Lower lobe of right lung (tissue), 2 donors: ENCODE results near the gene PLEKHG7. TPM values are rescaled to one million over a fixed set of nuclear protein-coding genes. Genes with fewer than 3 reads are reported as not detected.
A peak's percentile ranks its signal among the peaks of the same experiment; 100 is the strongest.

Experiments used
- ATAC-seq, 2 donors: fragments of 200-7000 bp; cut with Tn5 transposase; one replicate each; pipeline ENCODE4 v1.9.1; 2020 to 2022; ENCODE audit warnings: mild to moderate bottlenecking in 2 of 2, moderate library complexity in 2 of 2
- DNase-seq: peaks from one replicate; pipeline ENCODE4 v3.0.0-alpha.2; 2020
- H3K27ac ChIP-seq: fragments of 200-600 bp; one replicate; pipeline ENCODE4 v1.8.0; 2022
- H3K27me3 ChIP-seq: fragments of 200-600 bp; one replicate; pipeline ENCODE4 v1.8.0; 2022; ENCODE audit warnings: low read depth
- H3K36me3 ChIP-seq: fragments of 200-600 bp; one replicate; pipeline ENCODE4 v1.8.0; 2022; ENCODE audit warnings: mild to moderate bottlenecking
- H3K4me1 ChIP-seq: fragments of 200-600 bp; one replicate; pipeline ENCODE4 v1.8.0; 2022
- H3K4me3 ChIP-seq: fragments of 200-600 bp; one replicate; pipeline ENCODE4 v1.8.0; 2022; ENCODE audit warnings: mild to moderate bottlenecking
- H3K9me3 ChIP-seq: fragments of 200-600 bp; one replicate; pipeline ENCODE4 v1.8.0; 2022
- CTCF ChIP-seq: fragments of 200-600 bp; IDR thresholded peaks from one replicate; pipeline ENCODE4 v1.8.0; 2022; ENCODE audit warnings: antibody characterized with exemption, mild to moderate bottlenecking
- intact Hi-C: fragments of 100-400 bp; cut with DNase I; formaldehyde crosslinking; loops from one replicate; pipeline ENCODE4 v1.11.0; 2022
- total RNA-seq: library from RNA; stranded (reverse); fragmentation: NEBNext Ultra II Directional; extraction: Animal tissue kit (Norgen Biotek cat#: 25700); gene quantifications from one replicate; pipeline ENCODE4 v1.2.1, GENCODE V29; 2021
- donor health status: DM: no; HTN: yes; CAD: no; lungs with severe emphysema.

PLEKHG7 gene
- total RNA-seq, 1 donor from 2014 or later = 1.6 TPM

GRCh38 chr12:92771001-92771400, 68.2 kb downstream of the PLEKHG7 start:
- no peak for TF ChIP-seq CTCF
- peaks cover 7% of the 10 kb centered on the region for H3K36me3 ChIP-seq
- intact Hi-C loops = no loop called here
- peaks cover 24% of the 10 kb centered on the region for H3K4me1 ChIP-seq
- DNase-seq (no peak), ATAC-seq (peak in 1 of 2 donors; percentile 37)
- no peak overlapping the region for H3K27ac ChIP-seq
- H3K4me3 ChIP-seq = no peak overlapping the region
- H3K27me3 ChIP-seq = no peaks in the 10 kb centered on the region
- no peaks in the 10 kb centered on the region for H3K9me3 ChIP-seq

- no peaks in the 10 kb centered on the region for H3K27me3 ChIP-seq
- peaks cover 32% of the 10 kb centered on the region for H3K4me1 ChIP-seq
- no peaks in the 10 kb centered on the region for H3K9me3 ChIP-seq
- peaks cover 41% of the 10 kb centered on the region for H3K36me3 ChIP-seq
- intact Hi-C loops = no loop called here
- ATAC-seq (no peak), DNase-seq (no peak)
- no peak overlapping the region for H3K4me3 ChIP-seq
- no peak for TF ChIP-seq CTCF
- no peak overlapping the region for H3K27ac ChIP-seq
Measured at GRCh38 chr12:92775416-92775815, 72.6 kb downstream of the PLEKHG7 start.

GRCh38 chr12:92778525-92778924, 75.7 kb downstream of the PLEKHG7 start:
- Histone ChIP-seq H3K36me3 (peaks cover 45% of the 10 kb centered on the region), H3K27me3 (no peaks in the 10 kb centered on the region), H3K27ac (no peak overlapping the region), H3K4me1 (peaks cover 23% of the 10 kb centered on the region), H3K9me3 (no peaks in the 10 kb centered on the region), H3K4me3 (no peak overlapping the region)
- ATAC-seq = no peak
- no peak for DNase-seq
- intact Hi-C loops = no loop called here
- TF ChIP-seq CTCF = no peak

GRCh38 chr12:92779902-92780301, 77.1 kb downstream of the PLEKHG7 start:
- H3K36me3 ChIP-seq = peaks cover 45% of the 10 kb centered on the region
- H3K9me3 ChIP-seq = no peaks in the 10 kb centered on the region
- intact Hi-C loops = no loop called here
- H3K4me1 ChIP-seq = peaks cover 23% of the 10 kb centered on the region
- ATAC-seq = no peak
- TF ChIP-seq CTCF = no peak
- H3K27me3 ChIP-seq = no peaks in the 10 kb centered on the region
- no peak for DNase-seq
- no peak overlapping the region for H3K27ac ChIP-seq
- no peak overlapping the region for H3K4me3 ChIP-seq

GRCh38 chr12:92784356-92784755, 81.6 kb downstream of the PLEKHG7 start:
- TF ChIP-seq CTCF = no peak
- DNase-seq (no peak), ATAC-seq (no peak)
- intact Hi-C loops = no loop called here
- Histone ChIP-seq H3K27me3 (no peaks in the 10 kb centered on the region), H3K36me3 (peaks cover 6% of the 10 kb centered on the region), H3K4me1 (peaks cover 7% of the 10 kb centered on the region), H3K9me3 (no peaks in the 10 kb centered on the region), H3K27ac (no peak overlapping the region), H3K4me3 (no peak overlapping the region)
